K562 (cell line): ENCODE data around the gene STK16. TPM values are rescaled to one million over a fixed set of nuclear protein-coding genes. Genes with fewer than 3 reads are reported as not detected.

Experiments used
- CBFB ChIP-seq: sonication (generic); formaldehyde crosslinking; IDR thresholded peaks from 2 replicates; pipeline ENCODE4 v1.4.0; 2020; ENCODE audit warnings: mild to moderate bottlenecking, missing genetic modification reagents
- CBX5 ChIP-seq: IDR thresholded peaks from 2 replicates; pipeline ENCODE4 v1.6.1; 2014; ENCODE audit warnings: low read depth, borderline replicate concordance
- CHAMP1 ChIP-seq: fragments of 450-650 bp; IDR thresholded peaks from 2 replicates; pipeline ENCODE4 v1.6.1; 2016; ENCODE audit warnings: mild to moderate bottlenecking
- HCFC1 ChIP-seq: IDR thresholded peaks from 2 replicates; pipeline ENCODE4 v1.6.1; 2012; ENCODE audit warnings: low read depth, low read length, improper control_type of control experiment
- MAX ChIP-seq: sonication (generic); formaldehyde crosslinking; IDR thresholded peaks from 2 replicates; pipeline ENCODE4 v1.9.0; 2022; ENCODE audit warnings: mild to moderate bottlenecking, missing genetic modification reagents
- POLR3A ChIP-seq: IDR thresholded peaks from 2 replicates; pipeline ENCODE4 v1.6.1; 2011; ENCODE audit warnings: borderline replicate concordance, mild to moderate bottlenecking, moderate library complexity; ENCODE audit not compliant: insufficient read length, insufficient read depth; ENCODE audit errors: extremely low read depth
- RHOXF2B ChIP-seq: fragments of 250-450 bp; sonication (Bioruptor Pico); conservative IDR thresholded peaks from 2 replicates; pipeline ENCODE4 v1.5.1; 2021
- SMC3 ChIP-seq: conservative IDR thresholded peaks from 2 replicates; pipeline ENCODE4 v1.6.1; 2011; ENCODE audit warnings: low read depth, low read length, improper control_type of control experiment; ENCODE audit not compliant: insufficient read depth
- ZNF277 ChIP-seq: fragments of 250-450 bp; sonication (Bioruptor Pico); IDR thresholded peaks from 2 replicates; pipeline ENCODE4 v1.8.0; 2022; ENCODE audit warnings: inconsistent platforms, mild to moderate bottlenecking, moderate library complexity, borderline replicate concordance
- polyA plus RNA-seq, 8 experiments: library from polyadenylated mRNA; depleted of rRNA in 4 of 8; stranded (reverse) in 5 of 8; unstranded in 3 of 8; fragments of >200 nt; fragmentation: Nextera tagmentation in 2 of 8; fragmentation: Illumina TruSeq in 1 of 8; extraction: Ambion mirVana in 2 of 8; extraction: Trizol in 1 of 8; gene quantifications; 2 replicates each; pipeline versions ENCODE4 v1.2.1 to v1.2.3, GENCODE V29; 2011 to 2014; ENCODE audit warnings: inconsistent platforms in 1 of 8, missing spikeins in 1 of 8
- total RNA-seq, 7 experiments: library from RNA; depleted of rRNA in 6 of 7; stranded (reverse); fragments of >200 nt in 6 of 7; fragmentation: Illumina TruSeq in 2 of 7; extraction: Trizol in 2 of 7; gene quantifications; 2 replicates each; pipeline versions ENCODE4 v1.2.1 to v1.2.3, GENCODE V29; 2011 to 2021; ENCODE audit warnings: low replicate concordance in 1 of 7
- TF ChIP-seq, protein P1 (sequence below): fragments of 250-450 bp; sonication (Bioruptor Pico); IDR thresholded peaks from 2 replicates; pipeline ENCODE4 v1.4.0; 2020; ENCODE audit warnings: mild to moderate bottlenecking, moderate library complexity

STK16 gene
- total and polyA plus RNA-seq, 9 of the 15 experiments (the other 6 are each of a cell fraction or from before 2014, with no cell fraction given) = 5.4 to 36.2 (median 17.8) TPM

DNA sequence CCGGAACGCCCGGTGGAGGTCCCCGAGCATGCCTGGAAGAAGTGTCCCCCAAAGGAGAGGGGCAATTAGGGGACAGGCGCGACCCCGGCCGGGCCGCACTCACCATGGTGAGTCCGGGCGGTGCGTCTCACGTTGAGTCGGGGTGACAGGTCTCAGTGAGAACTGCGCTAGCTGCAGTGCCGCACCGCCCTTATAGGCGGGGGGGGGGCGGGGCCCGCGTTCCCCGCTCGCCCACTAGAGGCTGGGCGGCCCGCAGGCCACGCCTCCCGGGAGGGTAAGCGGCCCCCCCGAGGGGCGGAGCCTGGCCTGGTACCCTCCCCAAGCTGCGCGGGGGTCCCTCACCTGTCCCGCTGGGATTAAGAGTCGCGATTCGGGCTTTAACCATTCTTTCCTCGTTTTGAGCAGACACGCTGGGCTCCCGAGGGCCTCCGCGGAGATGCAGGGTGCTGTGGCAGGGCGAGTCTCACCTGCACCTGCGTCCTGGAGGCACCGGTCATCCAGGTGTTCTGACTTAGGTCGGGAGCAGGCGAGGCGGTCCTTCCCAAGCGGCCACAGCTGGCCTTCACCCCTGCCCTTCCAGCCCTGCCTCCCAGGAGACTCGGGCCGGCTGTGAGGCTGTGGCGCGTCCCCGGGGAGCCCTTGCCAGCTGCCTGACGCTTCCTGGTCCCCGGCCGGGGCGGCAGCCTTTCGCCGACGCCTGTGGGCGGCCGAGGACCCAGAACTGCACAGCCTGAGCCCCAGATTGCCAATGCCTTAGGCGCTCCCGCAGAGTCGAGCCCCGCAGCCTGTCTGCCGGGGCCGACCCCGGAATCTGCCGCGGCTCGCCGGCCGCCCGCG is 8.7 kb downstream of the STK16 start, which contains the start of gene TUBA4A (continued):
- TF ChIP-seq ZNF277 (CRISPR knock-in tag) (no peak), SMC3 (no peak), RHOXF2B (CRISPR knock-in tag) (no peak), POLR3A (no peak), CBX5 (no peak), CBFB (no peak), MAX (CRISPR knock-in tag) (no peak), CHAMP1 (no peak), HCFC1 (no peak)
- TF ChIP-seq, protein P1, sequence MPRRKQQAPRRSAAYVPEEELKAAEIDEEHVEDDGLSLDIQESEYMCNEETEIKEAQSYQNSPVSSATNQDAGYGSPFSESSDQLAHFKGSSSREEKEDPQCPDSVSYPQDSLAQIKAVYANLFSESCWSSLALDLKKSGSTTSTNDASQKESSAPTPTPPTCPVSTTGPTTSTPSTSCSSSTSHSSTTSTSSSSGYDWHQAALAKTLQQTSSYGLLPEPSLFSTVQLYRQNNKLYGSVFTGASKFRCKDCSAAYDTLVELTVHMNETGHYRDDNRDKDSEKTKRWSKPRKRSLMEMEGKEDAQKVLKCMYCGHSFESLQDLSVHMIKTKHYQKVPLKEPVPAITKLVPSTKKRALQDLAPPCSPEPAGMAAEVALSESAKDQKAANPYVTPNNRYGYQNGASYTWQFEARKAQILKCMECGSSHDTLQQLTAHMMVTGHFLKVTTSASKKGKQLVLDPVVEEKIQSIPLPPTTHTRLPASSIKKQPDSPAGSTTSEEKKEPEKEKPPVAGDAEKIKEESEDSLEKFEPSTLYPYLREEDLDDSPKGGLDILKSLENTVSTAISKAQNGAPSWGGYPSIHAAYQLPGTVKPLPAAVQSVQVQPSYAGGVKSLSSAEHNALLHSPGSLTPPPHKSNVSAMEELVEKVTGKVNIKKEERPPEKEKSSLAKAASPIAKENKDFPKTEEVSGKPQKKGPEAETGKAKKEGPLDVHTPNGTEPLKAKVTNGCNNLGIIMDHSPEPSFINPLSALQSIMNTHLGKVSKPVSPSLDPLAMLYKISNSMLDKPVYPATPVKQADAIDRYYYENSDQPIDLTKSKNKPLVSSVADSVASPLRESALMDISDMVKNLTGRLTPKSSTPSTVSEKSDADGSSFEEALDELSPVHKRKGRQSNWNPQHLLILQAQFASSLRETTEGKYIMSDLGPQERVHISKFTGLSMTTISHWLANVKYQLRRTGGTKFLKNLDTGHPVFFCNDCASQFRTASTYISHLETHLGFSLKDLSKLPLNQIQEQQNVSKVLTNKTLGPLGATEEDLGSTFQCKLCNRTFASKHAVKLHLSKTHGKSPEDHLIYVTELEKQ (CRISPR knock-in tag) = no peak
